ENCODE measurements around the gene RNMT.

GRCh38 chr18:13745696-13746095, 19.2 kb downstream of the RNMT start:
- TF ChIP-seq, protein P1, sequence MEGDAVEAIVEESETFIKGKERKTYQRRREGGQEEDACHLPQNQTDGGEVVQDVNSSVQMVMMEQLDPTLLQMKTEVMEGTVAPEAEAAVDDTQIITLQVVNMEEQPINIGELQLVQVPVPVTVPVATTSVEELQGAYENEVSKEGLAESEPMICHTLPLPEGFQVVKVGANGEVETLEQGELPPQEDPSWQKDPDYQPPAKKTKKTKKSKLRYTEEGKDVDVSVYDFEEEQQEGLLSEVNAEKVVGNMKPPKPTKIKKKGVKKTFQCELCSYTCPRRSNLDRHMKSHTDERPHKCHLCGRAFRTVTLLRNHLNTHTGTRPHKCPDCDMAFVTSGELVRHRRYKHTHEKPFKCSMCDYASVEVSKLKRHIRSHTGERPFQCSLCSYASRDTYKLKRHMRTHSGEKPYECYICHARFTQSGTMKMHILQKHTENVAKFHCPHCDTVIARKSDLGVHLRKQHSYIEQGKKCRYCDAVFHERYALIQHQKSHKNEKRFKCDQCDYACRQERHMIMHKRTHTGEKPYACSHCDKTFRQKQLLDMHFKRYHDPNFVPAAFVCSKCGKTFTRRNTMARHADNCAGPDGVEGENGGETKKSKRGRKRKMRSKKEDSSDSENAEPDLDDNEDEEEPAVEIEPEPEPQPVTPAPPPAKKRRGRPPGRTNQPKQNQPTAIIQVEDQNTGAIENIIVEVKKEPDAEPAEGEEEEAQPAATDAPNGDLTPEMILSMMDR (IDR thresholded peaks at IDR 0.05): no peak
- TF ChIP-seq NR2C2 (CRISPR knock-in tag; IDR thresholded peaks at IDR 0.05): no peak
- TF ChIP-seq, protein P2, sequence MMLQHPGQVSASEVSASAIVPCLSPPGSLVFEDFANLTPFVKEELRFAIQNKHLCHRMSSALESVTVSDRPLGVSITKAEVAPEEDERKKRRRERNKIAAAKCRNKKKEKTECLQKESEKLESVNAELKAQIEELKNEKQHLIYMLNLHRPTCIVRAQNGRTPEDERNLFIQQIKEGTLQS (CRISPR knock-in tag; conservative IDR thresholded peaks at IDR 0.05): no peak
- TF ChIP-seq SP1 (CRISPR knock-in tag; conservative IDR thresholded peaks at IDR 0.05): no peak
- no peak for TF ChIP-seq MXD4 (CRISPR knock-in tag; IDR thresholded peaks at IDR 0.05; ENCODE audit: borderline replicate concordance)
- TF ChIP-seq, protein P3, sequence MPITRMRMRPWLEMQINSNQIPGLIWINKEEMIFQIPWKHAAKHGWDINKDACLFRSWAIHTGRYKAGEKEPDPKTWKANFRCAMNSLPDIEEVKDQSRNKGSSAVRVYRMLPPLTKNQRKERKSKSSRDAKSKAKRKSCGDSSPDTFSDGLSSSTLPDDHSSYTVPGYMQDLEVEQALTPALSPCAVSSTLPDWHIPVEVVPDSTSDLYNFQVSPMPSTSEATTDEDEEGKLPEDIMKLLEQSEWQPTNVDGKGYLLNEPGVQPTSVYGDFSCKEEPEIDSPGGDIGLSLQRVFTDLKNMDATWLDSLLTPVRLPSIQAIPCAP (CRISPR knock-in tag; IDR thresholded peaks at IDR 0.05): no peak
- TF ChIP-seq ESRRA (CRISPR knock-in tag; IDR thresholded peaks at IDR 0.05; ENCODE audit: borderline replicate concordance): no peak
- TF ChIP-seq MAX (CRISPR knock-in tag; IDR thresholded peaks at IDR 0.05): no peak
- no peak for TF ChIP-seq NFYB (CRISPR knock-in tag; conservative IDR thresholded peaks at IDR 0.05; ENCODE audit: low read depth)

Data from WTC11 (cell line).